Suppressor macrophage treated with lipopolysaccharide for 4 hours (primary cell): ENCODE data around the gene WNT5A.

Experiments used
- DNase-seq: peaks from one replicate; pipeline ENCODE4 v3.0.0-alpha.2; 2020

WNT5A gene

DNA sequence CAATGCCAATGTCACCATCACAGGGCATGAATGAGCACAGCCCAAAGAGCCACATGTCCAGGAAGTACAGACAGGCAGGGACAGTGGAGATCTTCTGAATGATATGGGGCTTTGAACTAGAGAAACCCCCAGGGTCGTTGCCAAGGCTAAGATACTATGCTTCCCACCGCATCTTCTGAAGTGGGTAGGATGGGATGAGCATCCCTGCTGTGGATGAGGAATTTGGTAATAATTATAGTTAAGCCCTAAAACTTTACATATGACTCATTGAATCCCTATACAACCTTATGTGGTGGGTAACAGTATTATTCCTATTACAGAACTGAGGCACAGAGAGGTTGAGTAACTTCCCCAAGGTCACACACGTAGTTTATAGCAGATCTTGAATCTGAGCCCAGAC lies 44.2 kb downstream of the WNT5A start:
- no peak for DNase-seq

DNA sequence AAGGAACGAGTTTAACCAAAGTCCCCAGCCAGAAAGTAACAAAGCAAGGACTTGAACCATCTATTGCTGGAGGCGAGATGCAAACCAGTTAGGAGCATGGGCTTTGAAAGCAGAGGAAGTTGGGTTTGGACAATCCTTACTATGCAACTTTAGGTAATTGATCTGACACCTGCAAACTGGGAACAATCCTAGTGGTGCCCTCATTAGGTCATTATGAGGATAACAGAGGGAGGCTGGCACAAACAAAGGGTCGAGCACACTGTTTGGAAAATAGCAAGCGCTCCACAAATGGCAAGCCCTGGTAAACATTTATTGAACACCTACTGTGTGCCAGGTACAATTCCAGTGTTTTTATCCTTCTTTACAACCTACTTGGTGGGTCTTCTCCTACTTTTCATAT lies 45.6 kb downstream of the WNT5A start:
- DNase-seq, result no peak

GRCh38 chr3:55440104-55440708 lies 46.9 kb downstream of the WNT5A start:
- no peak for DNase-seq

GRCh38 chr3:55439657-55440056 lies 47.4 kb downstream of the WNT5A start:
- no peak for DNase-seq

DNA sequence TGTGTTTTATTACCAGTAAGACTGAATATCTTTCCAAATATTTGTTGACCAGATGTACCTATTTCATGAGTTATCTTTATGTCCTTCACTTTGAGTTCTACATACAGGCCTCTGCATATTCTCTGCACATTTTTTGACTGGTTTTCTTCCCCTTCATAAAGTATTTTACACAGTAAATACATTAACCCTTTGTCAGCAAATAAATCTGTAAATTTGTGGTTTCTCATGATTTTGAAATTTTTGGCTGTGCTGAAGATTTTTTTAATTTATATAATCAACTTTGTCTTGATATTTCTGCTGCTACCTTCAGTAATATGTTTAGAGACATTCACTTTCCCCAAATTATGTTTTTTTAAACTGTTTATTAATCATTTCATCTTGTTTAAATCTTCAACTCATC lies 50.5 kb downstream of the WNT5A start:
- DNase-seq, result no peak

DNA sequence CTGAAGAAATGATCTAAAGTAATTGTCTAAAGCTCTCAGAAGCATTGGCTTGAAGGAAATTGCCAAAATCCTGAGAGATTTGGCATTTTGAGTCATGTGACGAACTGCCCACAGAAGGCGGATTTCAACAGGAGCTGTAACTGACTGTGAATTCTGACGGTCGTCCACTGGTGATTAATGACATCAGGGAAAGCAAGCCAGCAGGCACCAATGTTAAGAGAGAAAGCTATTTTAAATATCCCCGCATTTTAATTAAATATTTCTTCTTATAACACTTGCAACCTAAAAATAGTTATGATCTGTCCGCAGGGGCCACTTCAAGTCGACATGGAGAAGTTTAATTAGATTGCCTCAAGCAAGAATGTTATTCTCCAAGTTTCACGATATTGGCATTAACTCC lies 51.6 kb downstream of the WNT5A start:
- DNase-seq, result no peak

GRCh38 chr3:55434789-55435188 lies 52.3 kb downstream of the WNT5A start:
- DNase-seq, result peak; percentile 53

DNA sequence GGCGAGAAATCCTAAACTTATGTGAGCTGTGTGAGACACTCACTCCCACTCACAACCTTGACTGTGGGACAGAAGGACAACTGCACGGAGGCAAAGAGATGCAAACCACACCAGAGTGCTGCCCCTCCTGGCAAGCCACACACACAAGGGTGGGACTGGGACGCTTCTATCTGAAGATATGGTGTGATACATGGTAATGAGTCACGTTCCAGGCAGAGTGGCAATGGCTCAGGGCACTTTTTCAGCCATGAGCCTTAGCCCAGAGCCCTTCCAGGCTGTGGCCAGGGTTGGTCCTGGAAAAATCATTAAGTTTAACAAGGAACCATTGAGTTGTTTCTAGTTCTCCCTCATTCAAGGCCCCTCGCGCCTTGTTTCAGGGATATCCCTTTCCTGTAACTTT lies 56.1 kb downstream of the WNT5A start:
- no peak for DNase-seq

DNA sequence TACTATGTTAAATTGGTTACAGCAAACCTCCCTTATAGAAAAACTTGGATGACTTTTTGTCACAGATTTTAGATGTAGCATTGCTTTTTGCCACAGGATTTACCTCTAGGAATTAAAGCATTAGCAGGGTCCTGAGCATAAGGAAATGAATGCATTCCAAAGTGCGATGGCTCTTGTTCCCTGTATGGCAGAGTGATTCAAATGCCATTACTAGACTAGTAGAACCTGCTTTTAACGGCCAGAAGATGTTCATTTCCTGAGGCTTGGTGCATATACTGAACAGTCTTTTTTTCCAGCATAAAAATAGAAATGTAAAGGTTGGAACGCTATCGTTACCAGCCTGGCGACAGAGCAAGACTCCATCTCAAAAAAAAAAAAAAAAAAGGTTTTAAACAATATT lies 59.4 kb downstream of the WNT5A start:
- no peak for DNase-seq

DNA sequence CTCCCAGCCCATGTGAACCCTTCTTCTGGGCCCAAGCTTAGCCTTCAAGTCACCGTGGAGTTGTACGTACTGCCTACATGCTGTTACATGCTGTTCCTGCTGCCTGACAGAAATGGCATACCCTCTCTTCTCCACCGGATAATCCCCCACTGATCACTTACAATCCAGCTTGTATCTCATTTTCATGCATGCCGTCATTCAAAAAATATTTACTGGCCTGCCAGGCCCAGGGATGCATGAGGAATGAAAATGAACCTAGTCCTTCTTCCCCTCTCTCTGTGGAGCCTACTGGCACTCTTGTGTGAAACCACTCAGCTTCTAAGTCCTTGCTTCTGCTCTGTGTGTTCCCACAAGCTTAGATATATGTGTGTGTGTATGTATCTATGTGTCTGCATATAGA lies 60.6 kb downstream of the WNT5A start:
- DNase-seq, result no peak

DNA sequence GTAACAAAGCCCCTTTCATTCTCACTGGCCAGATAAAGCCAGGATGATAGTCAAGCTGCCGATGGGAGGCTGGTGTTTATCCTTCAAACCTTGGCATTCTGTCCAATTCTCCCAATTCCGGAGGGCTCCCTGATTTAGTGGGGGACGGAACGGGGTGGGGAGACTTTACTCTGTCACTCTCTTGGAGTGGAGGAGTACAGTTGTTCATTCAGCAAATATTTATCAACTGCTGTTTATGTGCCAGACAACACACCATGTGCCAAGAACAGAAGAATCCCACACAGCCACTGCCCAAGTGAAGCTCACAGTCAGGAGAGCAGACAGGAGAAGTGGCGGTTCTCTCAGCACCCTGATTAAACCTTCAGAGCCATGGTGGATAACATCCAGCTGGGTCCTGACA lies 63.3 kb downstream of the WNT5A start:
- DNase-seq, result no peak

DNA sequence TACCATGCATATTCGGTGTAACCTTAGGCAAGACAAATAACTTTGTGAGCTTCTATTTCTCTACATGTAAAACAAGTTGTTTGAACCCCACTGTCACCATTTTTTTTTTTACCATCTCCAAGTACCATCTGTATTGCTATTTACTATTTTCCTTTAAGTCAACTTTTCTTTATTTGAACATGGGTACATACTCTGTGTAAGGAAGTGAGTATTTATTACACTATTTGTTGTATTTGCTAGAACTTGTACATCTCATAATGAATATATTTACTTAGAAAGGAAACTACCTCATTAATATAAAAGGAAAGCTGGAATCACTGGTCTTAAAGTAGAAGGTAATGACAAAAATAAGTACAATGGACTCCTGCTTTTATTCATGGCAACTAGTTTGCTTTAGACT lies 69.9 kb downstream of the WNT5A start:
- no peak for DNase-seq

- no peak for DNase-seq
Measured at GRCh38 chr3:55416331-55416821, 70.7 kb downstream of the WNT5A start.
